HepG2 (cell line): ENCODE results near the gene SRXN1. TPM values are rescaled to one million over a fixed set of nuclear protein-coding genes. Genes with fewer than 3 reads are reported as not detected.

Experiments used
- ATAD3A ChIP-seq: sonication (generic); formaldehyde crosslinking; IDR thresholded peaks from 2 replicates; pipeline ENCODE4 v1.4.0; 2020; ENCODE audit warnings: missing genetic modification reagents
- ESRRA ChIP-seq: sonication (generic); formaldehyde crosslinking; IDR thresholded peaks from 2 replicates; pipeline ENCODE4 v1.5.1; 2020; ENCODE audit warnings: mild to moderate bottlenecking, low read depth, missing genetic modification reagents
- GATAD2A ChIP-seq: IDR thresholded peaks from 2 replicates; pipeline ENCODE4 v1.6.1; 2016
- TOE1 ChIP-seq: sonication (generic); formaldehyde crosslinking; IDR thresholded peaks from 2 replicates; pipeline ENCODE4 v1.4.0; 2020; ENCODE audit warnings: mild to moderate bottlenecking, missing genetic modification reagents
- U2AF1 ChIP-seq: fragments of 200-400 bp; formaldehyde crosslinking; optimal IDR thresholded peaks from 2 replicates; pipeline ENCODE3; 2017; ENCODE audit warnings: mild to moderate bottlenecking, low read depth, low read length
- ZBTB7A ChIP-seq: sonication (generic); formaldehyde crosslinking; IDR thresholded peaks from 2 replicates; pipeline ENCODE4 v1.8.0; 2022; ENCODE audit warnings: mild to moderate bottlenecking, missing genetic modification reagents
- ZBTB8A ChIP-seq: sonication (generic); formaldehyde crosslinking; IDR thresholded peaks from 2 replicates; pipeline ENCODE4 v1.4.0; 2020; ENCODE audit warnings: mild to moderate bottlenecking, low read depth, missing genetic modification reagents, borderline replicate concordance
- ZIK1 ChIP-seq: sonication (generic); formaldehyde crosslinking; IDR thresholded peaks from 2 replicates; pipeline ENCODE4 v1.5.0; 2020; ENCODE audit warnings: mild to moderate bottlenecking, low read depth, missing genetic modification reagents, borderline replicate concordance
- ZNF780A ChIP-seq: sonication (generic); formaldehyde crosslinking; IDR thresholded peaks from 2 replicates; pipeline ENCODE4 v1.8.0; 2022; ENCODE audit warnings: mild to moderate bottlenecking, missing genetic modification reagents, moderate library complexity
- polyA plus RNA-seq, 8 experiments: library from polyadenylated mRNA; depleted of rRNA in 3 of 8; stranded (reverse) in 7 of 8; unstranded in 1 of 8; fragments of >200 nt; fragmentation: Illumina TruSeq in 4 of 8; extraction: Trizol in 4 of 8; gene quantifications; 2 replicates each; pipeline versions ENCODE4 v1.2.1 to v1.2.3, GENCODE V29; 2011 to 2016; ENCODE audit warnings: low read depth in 4 of 8, missing spikeins in 1 of 8, mixed read lengths in 1 of 8; ENCODE audit not compliant: insufficient read depth in 1 of 8
- total RNA-seq, 5 experiments: library from RNA; depleted of rRNA; stranded (reverse); fragments of >200 nt; fragmentation: Illumina TruSeq; extraction: Trizol; gene quantifications; 2 replicates each; pipeline ENCODE4 v1.2.3, GENCODE V29; 2016; ENCODE audit warnings: low read depth in 1 of 5
- TF ChIP-seq, protein P1 (sequence below): sonication (generic); formaldehyde crosslinking; IDR thresholded peaks from 2 replicates; pipeline ENCODE4 v1.5.0; 2020; ENCODE audit warnings: mild to moderate bottlenecking, missing genetic modification reagents, borderline replicate concordance
- TF ChIP-seq, protein P2 (sequence below): sonication (generic); formaldehyde crosslinking; IDR thresholded peaks from 2 replicates; pipeline ENCODE4 v1.4.0; 2020; ENCODE audit warnings: mild to moderate bottlenecking, low read depth, missing genetic modification reagents
- TF ChIP-seq, protein P3 (sequence below): sonication (generic); formaldehyde crosslinking; IDR thresholded peaks from 2 replicates; pipeline ENCODE4 v1.5.0; 2020; ENCODE audit warnings: missing genetic modification reagents
- TF ChIP-seq, protein P4 (sequence below): IDR thresholded peaks from 2 replicates; pipeline ENCODE4 v1.4.0; 2020; ENCODE audit warnings: mild to moderate bottlenecking, missing genetic modification reagents

Gene SRXN1
- total and polyA plus RNA-seq, 2 of the 13 experiments (the other 11 are each of a cell fraction or from before 2014, with no cell fraction given): 29.9 to 87.7 TPM

DNA sequence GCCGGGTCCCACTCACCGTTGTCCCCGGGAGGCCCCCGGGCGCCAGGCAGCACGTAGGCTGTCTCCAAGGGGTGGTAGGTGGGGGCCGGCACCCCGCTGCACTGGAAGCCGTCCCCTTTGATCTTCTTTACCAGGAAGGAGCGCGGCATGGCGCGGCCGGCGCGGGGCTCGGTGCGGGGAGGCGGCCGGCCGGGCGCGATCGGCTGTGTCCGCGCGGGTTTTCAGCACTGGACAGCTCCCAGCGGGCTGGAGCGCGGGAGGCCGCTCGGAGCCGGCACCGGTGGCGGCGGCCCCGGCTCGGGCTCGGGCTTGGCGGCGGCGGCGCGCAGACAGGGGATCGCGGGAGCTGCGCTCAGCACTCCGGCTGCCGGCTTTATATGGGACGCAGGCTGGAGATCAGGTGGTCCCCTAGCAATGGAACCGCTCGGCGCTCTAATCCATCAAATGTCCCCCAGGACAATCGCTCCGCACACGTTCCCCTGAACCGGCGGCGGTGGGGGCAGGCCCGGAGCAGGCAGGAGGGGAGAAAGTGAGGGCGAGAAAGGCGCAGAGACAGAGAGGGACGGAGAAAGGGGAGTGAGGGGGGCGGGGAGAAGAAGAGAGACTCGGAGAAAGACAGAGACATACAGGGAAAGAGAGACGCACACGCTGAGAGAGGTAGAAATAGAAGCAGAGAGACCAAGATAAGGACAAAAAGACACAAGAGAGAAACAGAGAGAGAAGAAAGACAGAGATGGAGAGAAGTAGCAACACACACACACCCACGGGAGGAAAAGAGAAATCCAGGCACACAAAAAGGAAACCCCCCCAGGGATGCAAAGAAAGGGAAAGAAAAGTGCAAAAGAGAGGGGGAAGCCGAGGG is 22.7 kb upstream of the SRXN1 start, which contains the start of gene SCRT2 (continued):
- TF ChIP-seq, protein P1, sequence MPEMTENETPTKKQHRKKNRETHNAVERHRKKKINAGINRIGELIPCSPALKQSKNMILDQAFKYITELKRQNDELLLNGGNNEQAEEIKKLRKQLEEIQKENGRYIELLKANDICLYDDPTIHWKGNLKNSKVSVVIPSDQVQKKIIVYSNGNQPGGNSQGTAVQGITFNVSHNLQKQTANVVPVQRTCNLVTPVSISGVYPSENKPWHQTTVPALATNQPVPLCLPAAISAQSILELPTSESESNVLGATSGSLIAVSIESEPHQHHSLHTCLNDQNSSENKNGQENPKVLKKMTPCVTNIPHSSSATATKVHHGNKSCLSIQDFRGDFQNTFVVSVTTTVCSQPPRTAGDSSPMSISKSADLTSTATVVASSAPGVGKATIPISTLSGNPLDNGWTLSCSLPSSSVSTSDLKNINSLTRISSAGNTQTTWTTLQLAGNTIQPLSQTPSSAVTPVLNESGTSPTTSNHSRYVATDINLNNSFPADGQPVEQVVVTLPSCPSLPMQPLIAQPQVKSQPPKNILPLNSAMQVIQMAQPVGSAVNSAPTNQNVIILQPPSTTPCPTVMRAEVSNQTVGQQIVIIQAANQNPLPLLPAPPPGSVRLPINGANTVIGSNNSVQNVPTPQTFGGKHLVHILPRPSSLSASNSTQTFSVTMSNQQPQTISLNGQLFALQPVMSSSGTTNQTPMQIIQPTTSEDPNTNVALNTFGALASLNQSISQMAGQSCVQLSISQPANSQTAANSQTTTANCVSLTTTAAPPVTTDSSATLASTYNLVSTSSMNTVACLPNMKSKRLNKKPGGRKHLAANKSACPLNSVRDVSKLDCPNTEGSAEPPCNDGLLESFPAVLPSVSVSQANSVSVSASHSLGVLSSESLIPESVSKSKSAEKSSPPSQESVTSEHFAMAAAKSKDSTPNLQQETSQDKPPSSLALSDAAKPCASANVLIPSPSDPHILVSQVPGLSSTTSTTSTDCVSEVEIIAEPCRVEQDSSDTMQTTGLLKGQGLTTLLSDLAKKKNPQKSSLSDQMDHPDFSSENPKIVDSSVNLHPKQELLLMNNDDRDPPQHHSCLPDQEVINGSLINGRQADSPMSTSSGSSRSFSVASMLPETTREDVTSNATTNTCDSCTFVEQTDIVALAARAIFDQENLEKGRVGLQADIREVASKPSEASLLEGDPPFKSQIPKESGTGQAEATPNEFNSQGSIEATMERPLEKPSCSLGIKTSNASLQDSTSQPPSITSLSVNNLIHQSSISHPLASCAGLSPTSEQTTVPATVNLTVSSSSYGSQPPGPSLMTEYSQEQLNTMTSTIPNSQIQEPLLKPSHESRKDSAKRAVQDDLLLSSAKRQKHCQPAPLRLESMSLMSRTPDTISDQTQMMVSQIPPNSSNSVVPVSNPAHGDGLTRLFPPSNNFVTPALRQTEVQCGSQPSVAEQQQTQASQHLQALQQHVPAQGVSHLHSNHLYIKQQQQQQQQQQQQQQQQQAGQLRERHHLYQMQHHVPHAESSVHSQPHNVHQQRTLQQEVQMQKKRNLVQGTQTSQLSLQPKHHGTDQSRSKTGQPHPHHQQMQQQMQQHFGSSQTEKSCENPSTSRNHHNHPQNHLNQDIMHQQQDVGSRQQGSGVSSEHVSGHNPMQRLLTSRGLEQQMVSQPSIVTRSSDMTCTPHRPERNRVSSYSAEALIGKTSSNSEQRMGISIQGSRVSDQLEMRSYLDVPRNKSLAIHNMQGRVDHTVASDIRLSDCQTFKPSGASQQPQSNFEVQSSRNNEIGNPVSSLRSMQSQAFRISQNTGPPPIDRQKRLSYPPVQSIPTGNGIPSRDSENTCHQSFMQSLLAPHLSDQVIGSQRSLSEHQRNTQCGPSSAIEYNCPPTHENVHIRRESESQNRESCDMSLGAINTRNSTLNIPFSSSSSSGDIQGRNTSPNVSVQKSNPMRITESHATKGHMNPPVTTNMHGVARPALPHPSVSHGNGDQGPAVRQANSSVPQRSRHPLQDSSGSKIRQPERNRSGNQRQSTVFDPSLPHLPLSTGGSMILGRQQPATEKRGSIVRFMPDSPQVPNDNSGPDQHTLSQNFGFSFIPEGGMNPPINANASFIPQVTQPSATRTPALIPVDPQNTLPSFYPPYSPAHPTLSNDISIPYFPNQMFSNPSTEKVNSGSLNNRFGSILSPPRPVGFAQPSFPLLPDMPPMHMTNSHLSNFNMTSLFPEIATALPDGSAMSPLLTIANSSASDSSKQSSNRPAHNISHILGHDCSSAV: no peak
- TF ChIP-seq U2AF1 (no peak), TOE1 (CRISPR knock-in tag) (peak; percentile 78; the same call in 1 of the 2 replicates), ATAD3A (CRISPR knock-in tag) (peak; percentile 92; the same call in 1 of the 2 replicates), ZIK1 (CRISPR knock-in tag) (peak; percentile 100), ZNF780A (CRISPR knock-in tag) (no peak), ZBTB8A (CRISPR knock-in tag) (no peak), ZBTB7A (CRISPR knock-in tag) (peak; percentile 37; the same call in 1 of the 2 replicates), ESRRA (CRISPR knock-in tag) (peak; percentile 91), GATAD2A (CRISPR knock-in tag) (0 out of 2 replicates have a peak, but pooled peaks have one; percentile 36)
- TF ChIP-seq, protein P2, sequence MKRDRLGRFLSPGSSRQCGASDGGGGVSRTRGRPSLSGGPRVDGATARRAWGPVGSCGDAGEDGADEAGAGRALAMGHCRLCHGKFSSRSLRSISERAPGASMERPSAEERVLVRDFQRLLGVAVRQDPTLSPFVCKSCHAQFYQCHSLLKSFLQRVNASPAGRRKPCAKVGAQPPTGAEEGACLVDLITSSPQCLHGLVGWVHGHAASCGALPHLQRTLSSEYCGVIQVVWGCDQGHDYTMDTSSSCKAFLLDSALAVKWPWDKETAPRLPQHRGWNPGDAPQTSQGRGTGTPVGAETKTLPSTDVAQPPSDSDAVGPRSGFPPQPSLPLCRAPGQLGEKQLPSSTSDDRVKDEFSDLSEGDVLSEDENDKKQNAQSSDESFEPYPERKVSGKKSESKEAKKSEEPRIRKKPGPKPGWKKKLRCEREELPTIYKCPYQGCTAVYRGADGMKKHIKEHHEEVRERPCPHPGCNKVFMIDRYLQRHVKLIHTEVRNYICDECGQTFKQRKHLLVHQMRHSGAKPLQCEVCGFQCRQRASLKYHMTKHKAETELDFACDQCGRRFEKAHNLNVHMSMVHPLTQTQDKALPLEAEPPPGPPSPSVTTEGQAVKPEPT: peak; percentile 97
- TF ChIP-seq, protein P3, sequence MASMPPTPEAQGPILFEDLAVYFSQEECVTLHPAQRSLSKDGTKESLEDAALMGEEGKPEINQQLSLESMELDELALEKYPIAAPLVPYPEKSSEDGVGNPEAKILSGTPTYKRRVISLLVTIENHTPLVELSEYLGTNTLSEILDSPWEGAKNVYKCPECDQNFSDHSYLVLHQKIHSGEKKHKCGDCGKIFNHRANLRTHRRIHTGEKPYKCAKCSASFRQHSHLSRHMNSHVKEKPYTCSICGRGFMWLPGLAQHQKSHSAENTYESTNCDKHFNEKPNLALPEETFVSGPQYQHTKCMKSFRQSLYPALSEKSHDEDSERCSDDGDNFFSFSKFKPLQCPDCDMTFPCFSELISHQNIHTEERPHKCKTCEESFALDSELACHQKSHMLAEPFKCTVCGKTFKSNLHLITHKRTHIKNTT: no peak
- TF ChIP-seq, protein P4, sequence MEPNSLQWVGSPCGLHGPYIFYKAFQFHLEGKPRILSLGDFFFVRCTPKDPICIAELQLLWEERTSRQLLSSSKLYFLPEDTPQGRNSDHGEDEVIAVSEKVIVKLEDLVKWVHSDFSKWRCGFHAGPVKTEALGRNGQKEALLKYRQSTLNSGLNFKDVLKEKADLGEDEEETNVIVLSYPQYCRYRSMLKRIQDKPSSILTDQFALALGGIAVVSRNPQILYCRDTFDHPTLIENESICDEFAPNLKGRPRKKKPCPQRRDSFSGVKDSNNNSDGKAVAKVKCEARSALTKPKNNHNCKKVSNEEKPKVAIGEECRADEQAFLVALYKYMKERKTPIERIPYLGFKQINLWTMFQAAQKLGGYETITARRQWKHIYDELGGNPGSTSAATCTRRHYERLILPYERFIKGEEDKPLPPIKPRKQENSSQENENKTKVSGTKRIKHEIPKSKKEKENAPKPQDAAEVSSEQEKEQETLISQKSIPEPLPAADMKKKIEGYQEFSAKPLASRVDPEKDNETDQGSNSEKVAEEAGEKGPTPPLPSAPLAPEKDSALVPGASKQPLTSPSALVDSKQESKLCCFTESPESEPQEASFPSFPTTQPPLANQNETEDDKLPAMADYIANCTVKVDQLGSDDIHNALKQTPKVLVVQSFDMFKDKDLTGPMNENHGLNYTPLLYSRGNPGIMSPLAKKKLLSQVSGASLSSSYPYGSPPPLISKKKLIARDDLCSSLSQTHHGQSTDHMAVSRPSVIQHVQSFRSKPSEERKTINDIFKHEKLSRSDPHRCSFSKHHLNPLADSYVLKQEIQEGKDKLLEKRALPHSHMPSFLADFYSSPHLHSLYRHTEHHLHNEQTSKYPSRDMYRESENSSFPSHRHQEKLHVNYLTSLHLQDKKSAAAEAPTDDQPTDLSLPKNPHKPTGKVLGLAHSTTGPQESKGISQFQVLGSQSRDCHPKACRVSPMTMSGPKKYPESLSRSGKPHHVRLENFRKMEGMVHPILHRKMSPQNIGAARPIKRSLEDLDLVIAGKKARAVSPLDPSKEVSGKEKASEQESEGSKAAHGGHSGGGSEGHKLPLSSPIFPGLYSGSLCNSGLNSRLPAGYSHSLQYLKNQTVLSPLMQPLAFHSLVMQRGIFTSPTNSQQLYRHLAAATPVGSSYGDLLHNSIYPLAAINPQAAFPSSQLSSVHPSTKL (CRISPR knock-in tag): peak; percentile 80
